ENCODE results near the gene CRACDL.

Gene CRACDL

DNA sequence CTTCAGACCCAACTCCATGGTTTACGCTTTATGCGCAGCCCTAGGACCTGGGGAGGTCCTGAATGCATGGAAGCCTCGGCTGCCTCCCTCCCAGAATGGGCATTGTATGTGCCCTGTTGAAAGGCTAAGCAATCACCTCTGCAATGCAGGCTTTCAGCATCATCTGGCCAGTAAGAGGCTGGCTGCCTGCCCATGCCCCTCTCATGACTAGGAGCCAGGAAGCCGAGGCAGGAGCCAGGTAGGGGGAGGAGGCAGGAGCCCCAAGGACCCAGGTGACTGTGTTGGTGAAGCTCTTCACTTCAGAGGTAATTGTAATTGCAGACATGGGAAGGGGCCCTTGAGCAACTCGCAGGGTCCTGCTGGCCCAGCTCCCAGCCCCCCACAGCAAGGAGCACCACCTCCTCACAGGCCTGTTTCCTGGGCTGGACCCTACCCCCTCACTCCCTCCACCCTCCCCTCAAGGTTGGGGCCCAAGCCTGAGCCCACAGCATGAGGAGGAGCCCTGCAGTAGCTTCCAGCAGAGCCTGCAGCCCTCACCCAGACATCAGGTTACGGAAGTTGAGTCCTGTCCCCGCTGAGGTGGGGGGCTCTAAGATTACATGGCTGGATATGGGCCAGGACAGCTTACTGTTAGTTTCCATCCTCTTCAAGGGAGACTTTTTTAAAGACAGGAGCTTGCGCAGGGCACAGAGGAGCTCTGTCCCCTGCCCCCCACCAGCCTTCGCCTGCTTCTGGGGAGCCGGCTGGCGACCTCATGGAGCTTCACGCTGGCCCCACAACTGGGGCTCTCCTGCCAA lies 21.9 kb downstream of the CRACDL start:
- TF ChIP-seq, protein P1, sequence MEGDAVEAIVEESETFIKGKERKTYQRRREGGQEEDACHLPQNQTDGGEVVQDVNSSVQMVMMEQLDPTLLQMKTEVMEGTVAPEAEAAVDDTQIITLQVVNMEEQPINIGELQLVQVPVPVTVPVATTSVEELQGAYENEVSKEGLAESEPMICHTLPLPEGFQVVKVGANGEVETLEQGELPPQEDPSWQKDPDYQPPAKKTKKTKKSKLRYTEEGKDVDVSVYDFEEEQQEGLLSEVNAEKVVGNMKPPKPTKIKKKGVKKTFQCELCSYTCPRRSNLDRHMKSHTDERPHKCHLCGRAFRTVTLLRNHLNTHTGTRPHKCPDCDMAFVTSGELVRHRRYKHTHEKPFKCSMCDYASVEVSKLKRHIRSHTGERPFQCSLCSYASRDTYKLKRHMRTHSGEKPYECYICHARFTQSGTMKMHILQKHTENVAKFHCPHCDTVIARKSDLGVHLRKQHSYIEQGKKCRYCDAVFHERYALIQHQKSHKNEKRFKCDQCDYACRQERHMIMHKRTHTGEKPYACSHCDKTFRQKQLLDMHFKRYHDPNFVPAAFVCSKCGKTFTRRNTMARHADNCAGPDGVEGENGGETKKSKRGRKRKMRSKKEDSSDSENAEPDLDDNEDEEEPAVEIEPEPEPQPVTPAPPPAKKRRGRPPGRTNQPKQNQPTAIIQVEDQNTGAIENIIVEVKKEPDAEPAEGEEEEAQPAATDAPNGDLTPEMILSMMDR (IDR thresholded peaks at IDR 0.05) = no peak

DNA sequence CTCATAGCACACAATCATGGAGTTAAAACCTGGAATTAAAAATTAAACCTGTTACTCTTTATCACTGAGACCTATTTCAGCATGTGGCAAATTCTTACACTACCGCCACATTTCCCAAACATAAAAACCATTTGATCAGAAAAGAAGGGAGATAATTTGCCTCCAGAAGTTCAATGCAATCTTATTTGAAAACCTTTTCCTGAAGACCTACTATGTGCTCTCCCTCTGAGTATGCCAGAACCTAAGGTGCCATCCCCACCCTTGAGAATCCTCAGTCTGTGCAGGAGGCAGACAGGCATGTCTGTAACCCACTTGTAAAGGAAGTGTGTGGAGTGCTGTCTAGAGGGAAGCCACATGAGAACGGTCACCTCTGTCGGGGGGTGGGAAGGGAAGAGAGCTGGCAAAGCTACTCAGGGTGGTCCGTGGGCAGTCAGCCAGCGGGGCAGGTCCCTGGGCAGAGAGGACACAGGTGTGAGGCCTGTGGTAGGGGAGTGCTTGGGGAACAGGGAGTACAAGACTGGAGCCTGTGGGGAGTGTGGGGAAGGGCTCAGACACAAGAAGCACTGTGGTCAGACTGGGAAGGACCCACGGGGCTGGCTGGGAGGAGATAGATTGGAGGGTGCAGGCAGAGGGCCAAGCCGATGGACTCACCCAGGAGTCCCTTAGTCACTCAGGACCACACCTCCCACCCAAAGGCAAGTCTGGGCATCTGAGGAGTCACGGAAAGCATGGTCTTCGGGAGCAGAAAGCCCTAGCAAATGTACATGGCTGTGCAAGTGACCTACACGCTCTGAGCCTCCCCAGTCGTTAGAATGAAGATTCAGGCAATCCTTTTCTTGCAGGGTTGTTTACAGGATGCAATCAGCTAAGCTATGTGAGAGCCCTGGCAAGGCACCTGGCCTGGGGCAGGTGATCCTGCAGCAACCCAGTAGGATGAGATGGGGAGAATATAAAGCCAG lies 22.8 kb downstream of the CRACDL start:
- TF ChIP-seq, protein P1 (IDR thresholded peaks at IDR 0.05) = no peak

DNA sequence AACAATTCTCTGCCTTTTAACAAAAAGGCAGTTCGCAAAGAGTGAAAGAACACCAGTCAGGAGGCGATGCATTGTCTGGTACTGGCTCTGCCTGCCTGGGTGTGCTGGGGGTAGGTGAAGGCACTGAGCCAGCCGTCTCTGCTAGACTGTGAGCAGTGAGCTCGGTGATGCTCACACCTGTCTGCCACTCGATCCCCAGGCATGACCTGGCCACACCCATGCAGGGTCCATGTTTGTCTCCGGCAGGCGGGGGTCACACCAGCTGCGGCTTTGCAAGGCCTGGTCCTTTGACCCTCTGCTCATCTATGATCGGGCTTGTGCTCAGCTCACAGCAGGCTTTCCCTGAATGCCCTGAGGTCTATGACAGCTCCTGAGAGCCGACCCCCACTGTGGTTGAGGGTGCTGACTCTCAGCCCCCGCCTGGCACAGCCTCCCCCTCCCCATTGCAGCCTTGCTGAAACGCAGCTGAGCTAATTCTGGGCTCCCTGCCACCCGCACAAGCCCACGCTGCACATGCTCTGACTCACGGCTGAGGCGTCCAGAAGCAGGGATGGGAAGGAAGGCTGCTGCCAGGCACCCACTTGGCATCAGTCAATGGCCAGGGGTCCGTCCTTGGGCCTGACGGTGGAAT lies 23.7 kb downstream of the CRACDL start:
- TF ChIP-seq, protein P1 (IDR thresholded peaks at IDR 0.05) = no peak

DNA sequence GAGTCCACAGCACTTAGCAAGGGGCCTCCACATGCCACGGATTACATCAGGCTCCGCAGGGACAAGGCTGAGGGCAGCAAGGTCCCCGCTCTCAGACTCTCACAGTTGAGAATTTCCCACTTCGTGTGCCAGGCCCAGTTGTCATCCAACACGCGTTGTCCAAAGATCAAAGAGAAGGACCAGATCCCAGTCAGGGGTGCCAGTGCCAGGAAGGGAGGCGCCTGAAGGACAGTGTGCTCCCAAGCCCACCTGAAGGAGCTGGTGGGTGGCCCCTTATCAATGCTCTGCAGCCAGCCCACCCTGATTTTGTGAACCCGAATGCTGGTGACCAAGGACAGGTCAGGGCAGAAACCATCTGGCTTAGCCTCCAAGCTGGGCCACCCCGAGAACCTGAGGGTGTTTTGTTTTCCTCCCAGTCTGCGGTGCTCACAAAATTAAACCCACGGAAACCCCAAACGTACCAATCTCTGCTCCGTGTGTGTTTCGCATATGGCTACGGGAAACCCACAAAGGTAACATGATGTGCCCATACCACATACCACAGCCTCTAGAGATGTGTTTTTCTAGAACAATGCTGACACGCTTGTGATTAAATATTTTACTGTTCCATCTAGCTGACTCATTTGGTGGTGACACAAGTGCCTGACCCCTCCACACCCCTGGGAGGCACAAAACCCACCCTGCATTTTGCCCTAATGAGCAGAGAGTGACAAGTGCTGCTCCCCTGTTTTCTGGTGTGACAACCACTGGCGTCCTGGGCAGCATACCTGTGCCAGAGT lies 24.5 kb downstream of the CRACDL start:
- TF ChIP-seq, protein P1 (IDR thresholded peaks at IDR 0.05) = no peak

DNA sequence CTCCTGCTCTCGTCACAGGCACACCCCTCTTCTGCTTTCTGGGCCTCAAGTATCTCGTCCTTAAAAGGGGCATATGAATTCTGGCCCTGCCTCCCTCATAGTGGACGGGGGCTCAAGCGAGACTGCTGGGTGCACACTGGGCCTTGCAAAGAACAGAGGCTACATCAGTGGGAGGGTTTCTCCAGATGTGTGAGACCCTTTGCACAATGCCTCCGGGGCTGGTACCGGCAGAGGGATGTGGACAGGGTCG lies 25.0 kb downstream of the CRACDL start:
- TF ChIP-seq, protein P1 (IDR thresholded peaks at IDR 0.05) = no peak

DNA sequence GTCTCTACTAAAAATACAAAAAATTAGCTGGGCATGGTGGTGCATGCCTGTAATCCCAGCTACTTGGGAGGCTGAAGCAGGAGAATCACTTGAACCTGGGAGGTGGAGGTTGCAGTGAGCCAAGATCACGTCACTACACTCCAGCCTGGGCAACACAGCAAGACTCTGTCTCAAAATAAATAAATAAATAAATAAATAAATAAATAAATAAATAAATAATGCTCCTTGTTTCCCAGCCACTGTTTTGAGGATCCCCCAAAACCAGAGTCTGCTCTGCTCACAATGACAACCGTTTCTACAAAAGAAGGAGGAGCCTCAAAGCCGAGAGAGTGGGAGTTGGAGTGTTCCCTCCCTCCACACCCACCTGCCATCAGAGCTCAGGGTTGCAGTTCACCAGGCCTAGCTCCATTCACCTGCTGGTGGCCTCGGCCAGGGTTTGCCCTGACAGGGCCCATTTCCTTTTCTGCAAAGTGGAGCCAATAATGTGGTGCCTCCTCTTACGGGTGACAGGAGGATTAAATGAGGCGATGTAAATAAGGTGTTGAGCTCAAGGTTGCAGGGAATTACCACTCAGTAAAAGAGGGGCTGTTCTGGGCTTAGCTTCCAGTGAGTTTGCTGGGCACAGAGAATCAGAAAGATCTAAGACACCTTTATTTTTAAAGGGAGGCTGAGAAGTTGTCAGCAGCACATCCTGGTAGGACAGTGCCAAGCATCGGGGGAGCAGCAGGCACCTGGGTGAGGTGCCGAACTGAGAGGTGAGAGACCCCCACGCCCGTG lies 25.5 kb downstream of the CRACDL start:
- TF ChIP-seq, protein P1 (IDR thresholded peaks at IDR 0.05) = no peak
